H7 (cell line): ENCODE measurements around the gene HELZ. TPM values are rescaled to one million over a fixed set of nuclear protein-coding genes. Genes with fewer than 3 reads are reported as not detected.
"Not testable (repeated sequence)": the region's sequence is repeated elsewhere in the genome, so short reads cannot be mapped to it uniquely, and the experiment has no call there.

Source experiments
- DNase-seq: peaks from one replicate; pipeline ENCODE4 v3.0.0; 2012
- H3K27me3 ChIP-seq: 2 replicates; pipeline ENCODE4 v1.6.0; 2011; ENCODE audit warnings: mild to moderate bottlenecking, low read length; ENCODE audit not compliant: control insufficient read depth, insufficient read depth
- H3K36me3 ChIP-seq: replicated peaks from 2 replicates; pipeline ENCODE4 v1.5.1; 2011; ENCODE audit warnings: low read length; ENCODE audit not compliant: control insufficient read depth, insufficient read depth
- H3K4me3 ChIP-seq: 2 replicates; pipeline ENCODE4 v1.5.1; 2011; ENCODE audit warnings: low read depth, mild to moderate bottlenecking, control low read depth, low read length, moderate library complexity; ENCODE audit not compliant: insufficient read depth
- total RNA-seq: library from RNA; depleted of rRNA; stranded (reverse); fragments of >200 nt; shearing (Covaris generic); gene quantifications from 2 replicates; pipeline ENCODE4 v1.2.3, GENCODE V29; 2014

HELZ gene
- total RNA-seq, 1 experiment from 2014 or later = 15.6 TPM

DNA sequence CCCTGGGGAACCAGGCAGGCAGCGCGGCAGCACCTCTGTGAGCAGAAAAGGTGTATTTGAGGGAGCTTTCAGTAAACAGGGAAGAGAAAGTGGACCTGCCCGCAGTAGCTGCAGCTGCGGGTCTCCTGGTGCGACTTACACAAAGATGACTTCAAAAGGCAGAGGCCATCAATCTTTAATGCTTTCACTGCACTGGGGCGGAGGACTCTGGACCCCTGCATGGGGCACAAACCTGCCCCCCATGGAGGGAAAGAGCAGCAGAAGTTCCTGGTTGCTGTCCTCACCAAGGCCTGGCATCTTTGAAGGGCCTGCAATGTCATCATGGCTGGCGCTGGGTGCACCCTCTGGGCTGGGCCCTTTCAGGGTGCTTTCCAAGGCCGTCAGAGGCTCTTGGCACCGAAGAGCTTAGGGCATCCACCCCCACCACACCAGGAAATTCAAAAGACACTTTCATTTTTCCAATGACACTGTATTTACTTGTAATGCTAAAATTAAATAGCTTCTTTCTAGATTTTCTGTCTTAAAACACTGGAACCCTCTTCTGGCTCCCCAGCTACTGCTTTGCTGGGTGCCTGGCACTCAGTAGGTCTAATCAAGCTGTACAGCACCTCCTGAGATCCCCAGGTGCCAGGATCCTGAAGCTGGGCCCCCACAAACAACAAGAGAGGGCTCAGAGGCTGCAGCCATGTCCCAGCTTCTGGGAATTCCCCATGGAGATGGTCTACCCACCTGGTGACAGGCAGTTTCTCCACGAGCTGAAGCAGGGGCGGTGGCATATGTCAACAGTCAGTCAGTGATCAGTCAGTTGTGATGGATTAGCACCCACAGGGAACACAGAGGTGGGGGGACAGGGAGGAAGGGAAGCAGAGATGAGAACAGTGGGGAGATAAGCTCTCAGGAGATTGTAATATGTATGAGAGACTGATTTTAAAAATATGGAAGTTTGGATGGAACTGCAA, 202.8 kb downstream of the HELZ start:
- no peak overlapping the region for H3K4me3 ChIP-seq
- H3K36me3 ChIP-seq = no peaks in the 10 kb centered on the region
- H3K27me3 ChIP-seq = no peaks in the 10 kb centered on the region
- no peak for DNase-seq

DNA sequence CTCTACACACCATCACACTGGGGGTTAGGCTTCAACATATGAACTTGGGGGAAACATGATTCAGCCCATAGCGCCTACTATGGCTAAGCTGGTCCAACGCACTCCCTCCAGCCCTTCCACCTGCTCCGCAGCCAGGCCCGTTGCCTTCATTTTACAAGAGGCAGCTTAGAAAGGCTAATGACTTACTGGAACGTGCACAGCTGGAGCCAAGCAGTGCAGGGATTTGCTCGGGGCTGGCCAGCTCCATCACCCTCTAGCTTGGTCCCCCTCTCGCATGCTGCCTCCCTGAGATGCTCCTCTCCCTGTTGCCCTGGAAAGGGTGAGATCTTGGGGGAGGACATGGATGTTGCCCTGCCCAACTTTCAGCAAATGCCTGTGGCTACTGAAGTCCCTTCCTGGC, 203.5 kb downstream of the HELZ start:
- no peak for DNase-seq
- Histone ChIP-seq H3K27me3 (no peaks in the 10 kb centered on the region), H3K4me3 (no peak overlapping the region), H3K36me3 (no peaks in the 10 kb centered on the region)

DNA sequence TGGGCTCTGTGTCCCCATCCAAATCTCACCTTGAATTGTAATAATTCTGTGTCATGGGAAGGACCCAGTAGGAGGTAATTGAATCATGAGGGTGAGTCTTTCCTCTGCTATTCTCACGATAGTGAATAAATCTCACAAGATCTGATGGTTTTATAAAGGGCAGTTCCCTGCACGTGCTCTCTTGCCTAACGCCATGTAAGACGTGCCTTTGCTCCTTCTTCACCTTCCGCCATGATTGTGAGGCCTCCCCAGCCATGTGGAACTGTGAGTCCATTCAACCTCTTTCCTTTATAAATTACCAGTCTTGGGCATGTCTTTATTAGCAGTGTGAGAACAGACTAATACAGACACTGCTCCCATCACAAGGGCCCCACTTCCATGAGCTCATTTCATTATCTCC, 203.9 kb downstream of the HELZ start:
- not testable (repeated sequence) for DNase-seq, H3K4me3 ChIP-seq, H3K36me3 ChIP-seq, H3K27me3 ChIP-seq

DNA sequence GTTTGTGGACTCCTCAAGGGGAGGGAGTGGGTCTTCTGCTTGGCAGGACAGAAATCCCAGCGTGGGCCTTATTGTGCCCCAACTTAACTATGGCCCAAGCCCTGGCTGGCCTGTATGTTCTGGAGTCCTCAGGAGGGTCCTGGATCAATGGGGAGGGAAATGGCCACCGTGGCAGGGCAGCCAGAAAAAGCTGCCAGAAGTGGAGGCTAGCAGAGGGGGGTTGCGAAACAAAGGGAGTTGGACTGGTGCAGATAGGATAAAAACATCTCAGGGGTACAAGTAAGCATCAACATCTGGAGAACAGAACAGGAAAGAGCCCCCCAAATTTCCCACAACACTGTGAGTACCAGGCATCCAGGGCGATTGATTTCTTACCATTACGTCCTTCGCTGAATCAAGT, 204.3 kb downstream of the HELZ start:
- DNase-seq = no peak
- Histone ChIP-seq H3K27me3 (no peaks in the 10 kb centered on the region), H3K36me3 (no peaks in the 10 kb centered on the region), H3K4me3 (no peak overlapping the region)

DNA sequence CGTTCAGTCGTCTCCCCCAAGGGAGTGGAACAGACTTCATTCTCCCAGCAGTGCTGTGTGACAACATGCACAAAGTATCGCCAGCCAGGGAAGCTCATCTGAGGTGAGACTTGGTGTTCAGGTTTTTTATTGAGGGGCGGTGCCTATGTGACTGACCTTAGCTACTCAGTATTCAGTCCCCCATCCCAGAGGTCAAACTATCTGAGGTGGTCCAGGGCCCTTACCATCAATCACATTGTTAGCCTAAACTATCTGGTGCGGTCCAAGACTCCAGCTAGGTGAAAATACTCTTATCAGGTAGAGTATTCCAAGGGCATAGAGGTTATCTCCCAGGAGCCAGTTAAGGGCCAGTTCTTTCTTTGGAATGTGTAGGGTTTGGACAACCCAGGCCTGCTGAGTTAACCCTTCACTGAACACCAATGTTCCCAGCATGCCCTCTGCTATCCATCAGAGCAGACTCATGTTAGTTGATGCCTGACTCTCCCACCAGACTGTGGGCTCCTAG, 206.1 kb downstream of the HELZ start:
- no peak for DNase-seq
- Histone ChIP-seq H3K36me3 (no peaks in the 10 kb centered on the region), H3K4me3 (no peak overlapping the region), H3K27me3 (no peaks in the 10 kb centered on the region)

DNA sequence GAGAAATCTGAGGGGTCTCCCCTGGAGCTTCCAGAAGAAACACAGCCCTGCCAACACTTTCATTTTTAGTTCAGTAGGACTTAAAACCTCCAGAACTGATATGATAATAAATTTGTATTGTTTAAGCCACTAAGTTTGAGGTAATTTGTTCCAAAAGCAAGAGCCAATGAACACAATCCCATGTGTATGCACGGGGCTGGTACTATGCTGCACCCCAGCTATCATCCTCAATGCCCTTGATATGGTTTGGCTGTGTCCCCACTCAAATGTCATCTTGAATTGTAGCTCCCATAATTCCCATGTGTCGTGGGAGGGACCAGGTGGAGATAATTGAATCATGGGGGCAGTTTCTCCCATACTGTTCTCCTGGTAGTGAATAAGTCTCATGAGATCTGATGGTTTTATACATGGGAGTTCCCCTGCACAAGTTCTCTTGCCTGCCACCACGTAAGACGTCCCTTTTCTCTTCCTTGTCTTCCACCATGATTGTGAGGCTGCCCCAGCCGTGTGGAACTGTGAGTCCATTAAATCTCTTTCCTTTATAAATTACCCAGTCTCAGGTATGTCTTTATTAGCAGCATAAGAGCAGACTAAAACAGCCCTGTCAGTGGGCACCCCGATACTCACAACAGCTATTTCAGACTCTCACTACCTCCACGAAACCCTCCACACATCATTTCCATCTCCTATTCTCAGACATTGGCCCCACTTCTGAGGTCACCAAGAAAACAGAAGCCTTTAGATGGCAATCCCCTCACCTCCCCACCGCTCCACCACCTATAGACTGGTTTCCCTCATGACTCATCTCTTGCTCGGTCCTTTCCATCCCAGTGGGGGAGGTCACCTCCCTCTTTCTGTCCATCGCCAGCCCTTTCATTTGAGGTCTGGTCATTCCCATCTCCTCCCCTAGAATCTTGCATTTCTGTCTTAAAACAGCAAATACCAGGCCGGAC, 209.6 kb downstream of the HELZ start:
- no peak for DNase-seq
- Histone ChIP-seq H3K27me3 (no peaks in the 10 kb centered on the region), H3K4me3 (no peak overlapping the region), H3K36me3 (no peaks in the 10 kb centered on the region)

DNA sequence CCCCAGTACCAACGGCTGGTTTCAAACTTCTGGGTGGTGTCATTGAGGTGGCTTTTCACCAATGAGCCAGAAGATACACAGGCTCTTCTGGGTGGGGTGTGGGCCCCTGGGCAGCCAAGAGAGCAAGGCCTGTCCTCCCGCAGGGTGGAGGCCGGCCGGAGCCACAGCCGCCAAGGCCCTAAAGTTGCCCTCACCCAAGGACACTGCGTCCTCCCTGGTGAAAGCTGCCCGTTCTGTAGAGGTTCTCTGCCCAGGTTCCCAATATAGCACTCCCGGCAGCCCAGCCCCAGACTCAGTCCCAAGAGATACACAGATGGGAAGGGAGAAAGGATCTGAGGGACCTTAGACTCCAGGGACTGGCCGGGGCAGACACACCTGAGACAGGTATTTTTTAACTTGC, 211.4 kb downstream of the HELZ start:
- DNase-seq = no peak
- Histone ChIP-seq H3K27me3 (no peaks in the 10 kb centered on the region), H3K4me3 (no peak overlapping the region), H3K36me3 (no peaks in the 10 kb centered on the region)

DNA sequence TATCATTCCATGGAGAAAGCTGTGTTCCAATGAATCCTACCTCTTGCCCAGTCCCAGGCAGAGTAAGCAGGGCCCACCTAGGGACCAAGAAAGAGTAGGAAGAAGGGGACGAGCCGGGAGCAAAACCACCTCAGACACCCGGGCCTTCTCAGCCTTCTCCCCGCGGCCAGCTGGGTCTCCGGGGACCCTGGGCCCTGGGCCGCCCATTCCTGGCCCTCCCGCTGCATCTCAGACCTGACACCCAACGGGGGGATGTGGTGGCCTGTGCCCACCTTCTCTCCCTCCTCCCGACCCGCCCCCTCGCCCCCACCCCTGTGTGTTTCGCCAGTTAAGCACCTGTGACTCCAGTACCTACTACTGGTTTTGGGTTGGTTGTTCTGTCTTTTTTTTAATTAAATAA, 212.0 kb downstream of the HELZ start:
- no peak for DNase-seq
- Histone ChIP-seq H3K27me3 (no peaks in the 10 kb centered on the region), H3K36me3 (no peaks in the 10 kb centered on the region), H3K4me3 (no peak overlapping the region)

DNA sequence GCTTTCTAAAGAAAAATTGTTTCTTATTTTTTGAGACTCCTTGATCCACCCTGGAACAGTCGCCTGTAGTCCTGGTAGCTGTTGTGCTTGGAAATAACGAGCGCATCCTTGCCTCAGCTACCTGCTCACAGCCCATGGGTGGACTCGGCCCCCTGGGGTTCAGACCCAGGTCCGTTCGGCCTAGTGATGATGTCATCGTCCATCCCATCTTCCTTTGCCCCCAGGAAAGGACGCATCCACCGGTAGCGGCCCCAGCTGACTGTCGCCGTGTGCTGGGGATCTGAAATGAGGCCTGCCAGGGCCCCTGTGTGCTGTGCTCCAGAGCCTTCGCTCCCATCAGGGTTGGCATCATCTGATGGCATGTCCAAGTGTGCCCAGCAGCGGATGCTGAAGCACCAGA, 212.6 kb downstream of the HELZ start:
- Histone ChIP-seq H3K36me3 (no peaks in the 10 kb centered on the region), H3K4me3 (no peak overlapping the region), H3K27me3 (no peaks in the 10 kb centered on the region)
- no peak for DNase-seq

DNA sequence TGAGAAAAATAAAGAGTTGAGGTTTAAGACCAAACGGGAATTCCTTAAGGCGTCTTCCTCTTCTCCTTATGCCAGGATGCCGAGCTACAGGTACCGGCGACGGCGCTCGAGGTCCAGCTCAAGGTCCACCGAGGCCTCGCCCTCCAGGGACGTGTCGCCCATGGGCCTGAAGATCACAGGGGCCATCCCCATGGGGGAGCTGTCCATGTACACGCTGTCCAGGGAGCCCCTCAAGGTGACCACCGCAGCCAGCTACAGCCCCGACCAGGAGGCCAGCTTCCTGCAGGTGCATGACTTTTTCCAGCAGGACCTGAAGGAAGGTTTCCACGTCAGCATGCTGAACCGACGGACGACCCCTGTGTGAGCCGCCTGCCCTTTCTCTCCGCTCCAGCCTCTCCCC, 214.4 kb downstream of the HELZ start:
- H3K36me3 ChIP-seq = no peaks in the 10 kb centered on the region
- no peak for DNase-seq
- no peaks in the 10 kb centered on the region for H3K27me3 ChIP-seq
- no peak overlapping the region for H3K4me3 ChIP-seq

DNA sequence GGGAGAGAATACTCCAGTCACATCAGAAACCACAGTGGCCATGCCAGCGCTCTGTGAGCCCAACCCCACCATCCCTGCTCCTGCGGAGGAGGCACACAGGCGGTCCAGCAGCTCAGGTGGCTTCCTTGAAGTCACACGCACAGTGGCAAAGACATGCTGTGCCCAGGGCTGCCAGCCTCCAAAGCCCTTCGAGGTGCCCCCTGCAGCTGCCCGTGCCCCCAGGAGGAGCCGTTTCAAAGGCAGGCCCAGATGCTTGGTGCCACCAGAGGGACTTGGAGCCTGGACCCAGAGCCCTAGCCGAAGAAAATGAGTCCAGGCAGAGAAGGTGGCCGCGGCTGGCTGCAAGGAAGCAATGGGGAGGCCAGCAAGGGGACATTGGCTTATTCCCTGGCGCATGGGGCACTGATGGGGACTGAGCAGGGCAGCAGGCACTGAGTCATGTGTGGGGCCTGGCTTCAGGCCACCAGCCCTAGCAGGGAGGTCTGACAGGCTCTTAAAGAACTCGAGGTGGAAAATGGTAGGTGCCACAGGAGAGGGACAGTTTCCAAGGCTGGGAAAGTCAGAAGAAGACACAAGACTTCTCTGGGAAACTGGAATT, 217.9 kb downstream of the HELZ start:
- H3K4me3 ChIP-seq = no peak overlapping the region
- H3K27me3 ChIP-seq = no peaks in the 10 kb centered on the region
- no peaks in the 10 kb centered on the region for H3K36me3 ChIP-seq
- DNase-seq = no peak

DNA sequence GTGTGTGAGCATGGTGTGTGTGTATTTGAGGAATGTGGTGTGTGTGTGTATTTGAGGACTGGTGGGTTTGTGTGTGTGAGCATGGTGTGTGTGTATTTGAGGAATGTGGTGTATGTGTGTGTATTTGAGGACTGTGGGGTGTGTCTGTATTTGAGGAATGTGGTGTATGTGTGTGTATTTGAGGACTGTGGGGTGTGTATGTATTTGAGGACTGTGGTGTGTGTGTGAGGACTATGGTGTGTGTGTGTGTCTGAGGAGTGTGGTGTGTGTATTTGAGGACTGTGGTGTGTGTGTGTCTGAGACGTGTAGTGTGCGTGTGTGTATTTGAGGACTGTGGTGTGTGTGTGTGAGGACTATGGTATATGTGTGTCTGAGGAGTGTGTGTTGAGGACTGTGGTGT, 218.7 kb downstream of the HELZ start:
- DNase-seq = no peak

DNA sequence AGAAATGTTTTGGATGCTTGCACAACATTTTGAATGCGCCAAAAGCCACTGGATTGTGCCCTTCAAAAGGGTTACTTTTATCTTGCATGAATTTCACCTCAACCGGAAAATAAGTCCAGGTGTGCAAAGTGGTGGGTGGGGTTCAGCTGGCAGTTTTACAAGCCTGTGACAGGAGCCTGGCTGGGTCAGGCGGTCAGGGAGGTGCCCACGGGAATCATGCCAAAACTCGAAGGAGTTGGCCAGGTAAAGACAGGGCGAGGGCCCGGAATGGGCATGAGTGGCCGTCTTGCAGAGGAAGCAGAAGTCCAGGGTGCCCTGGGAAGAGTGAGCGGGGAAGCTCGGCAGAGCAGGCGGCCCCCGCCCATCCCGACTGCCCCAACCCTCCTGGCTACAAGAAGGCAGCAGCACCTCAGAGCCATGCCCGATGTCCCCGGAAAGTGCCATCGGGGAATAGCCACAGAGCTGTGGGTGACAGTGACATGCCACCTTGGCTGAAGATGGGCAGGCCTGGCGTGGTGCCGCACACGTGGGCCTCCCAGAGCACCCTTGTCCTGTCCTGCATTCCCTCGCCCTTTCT, 219.7 kb downstream of the HELZ start:
- H3K27me3 ChIP-seq = no peaks in the 10 kb centered on the region
- H3K4me3 ChIP-seq = no peak overlapping the region
- no peak for DNase-seq
- no peaks in the 10 kb centered on the region for H3K36me3 ChIP-seq

More for the DNA sequence above, 218.7 kb downstream of the HELZ start:
- Histone ChIP-seq H3K36me3 (no peaks in the 10 kb centered on the region), H3K27me3 (no peaks in the 10 kb centered on the region), H3K4me3 (no peak overlapping the region)

DNA sequence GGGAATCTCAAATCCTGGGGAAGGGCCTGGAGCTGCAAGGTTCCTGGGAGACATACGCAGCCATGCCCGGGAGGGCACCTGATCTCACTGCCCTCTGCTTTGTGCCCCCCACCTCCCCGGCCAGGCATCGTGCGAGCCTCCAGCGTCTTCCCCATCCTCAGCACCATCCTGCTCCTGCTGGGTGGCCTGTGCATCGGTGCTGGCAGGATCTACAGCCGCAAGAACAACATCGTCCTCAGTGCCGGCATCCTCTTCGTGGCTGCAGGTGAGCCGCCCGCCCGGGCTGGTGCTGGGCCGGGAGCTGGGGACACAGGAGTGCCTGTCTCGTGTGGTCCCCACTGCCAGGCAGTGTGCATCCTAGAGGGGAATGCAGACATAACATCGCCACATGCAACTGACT, 220.3 kb downstream of the HELZ start:
- Histone ChIP-seq H3K27me3 (no peaks in the 10 kb centered on the region), H3K4me3 (no peak overlapping the region), H3K36me3 (no peaks in the 10 kb centered on the region)
- no peak for DNase-seq
